Measurements from ENCODE around the gene ZFAND2A. TPM values are rescaled to one million over a fixed set of nuclear protein-coding genes. Genes with fewer than 3 reads are reported as not detected.
"Not testable (repeated sequence)": the region's sequence is repeated elsewhere in the genome, so short reads cannot be mapped to it uniquely, and the experiment has no call there.

ZFAND2A gene
- polyA plus RNA-seq, 1 donor: 13.1 TPM

DNA sequence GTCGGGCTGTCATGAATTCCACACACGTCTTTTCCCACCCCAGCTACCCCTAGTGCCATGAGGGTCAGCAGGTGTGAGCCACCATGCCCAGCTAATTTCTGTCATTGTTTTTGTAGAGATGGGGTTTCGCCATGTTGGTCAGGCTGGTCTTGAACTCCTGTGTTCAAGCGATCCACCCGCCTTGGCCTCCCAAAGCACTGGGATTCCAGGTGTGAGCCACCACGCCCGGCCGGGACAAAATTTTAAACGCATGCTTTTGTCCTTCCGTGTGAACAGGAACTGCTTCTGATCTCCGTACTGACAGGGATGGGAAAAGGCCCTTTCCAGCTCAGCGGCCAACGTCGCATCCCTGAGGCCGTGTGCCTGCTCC, 15.6 kb upstream of the ZFAND2A start:
- no peak for DNase-seq (ENCODE audit: low read depth)

GRCh38 chr7:1174881-1175596, 15.0 kb upstream of the ZFAND2A start:
- no peak for DNase-seq (ENCODE audit: low read depth)

DNA sequence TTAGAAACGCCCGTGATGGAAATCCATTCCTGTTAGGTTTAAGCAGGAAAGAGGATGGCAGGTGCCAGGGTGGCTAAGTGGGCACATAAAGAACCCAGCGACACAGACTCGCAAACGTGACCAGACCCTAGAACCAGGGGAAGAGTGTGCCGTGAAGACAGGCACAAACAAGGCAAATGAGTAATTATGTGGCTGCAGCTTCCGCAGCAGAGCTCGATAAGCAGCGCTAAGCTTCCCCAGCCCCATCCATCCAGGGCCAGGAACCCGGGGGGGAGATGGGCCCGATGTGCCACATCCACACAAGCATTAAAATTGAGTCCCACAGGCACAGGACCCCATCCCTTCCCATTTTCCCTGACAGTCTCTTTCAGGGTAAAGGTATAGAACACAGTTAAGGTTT, 14.0 kb upstream of the ZFAND2A start:
- DNase-seq (ENCODE audit: low read depth): no peak

DNA sequence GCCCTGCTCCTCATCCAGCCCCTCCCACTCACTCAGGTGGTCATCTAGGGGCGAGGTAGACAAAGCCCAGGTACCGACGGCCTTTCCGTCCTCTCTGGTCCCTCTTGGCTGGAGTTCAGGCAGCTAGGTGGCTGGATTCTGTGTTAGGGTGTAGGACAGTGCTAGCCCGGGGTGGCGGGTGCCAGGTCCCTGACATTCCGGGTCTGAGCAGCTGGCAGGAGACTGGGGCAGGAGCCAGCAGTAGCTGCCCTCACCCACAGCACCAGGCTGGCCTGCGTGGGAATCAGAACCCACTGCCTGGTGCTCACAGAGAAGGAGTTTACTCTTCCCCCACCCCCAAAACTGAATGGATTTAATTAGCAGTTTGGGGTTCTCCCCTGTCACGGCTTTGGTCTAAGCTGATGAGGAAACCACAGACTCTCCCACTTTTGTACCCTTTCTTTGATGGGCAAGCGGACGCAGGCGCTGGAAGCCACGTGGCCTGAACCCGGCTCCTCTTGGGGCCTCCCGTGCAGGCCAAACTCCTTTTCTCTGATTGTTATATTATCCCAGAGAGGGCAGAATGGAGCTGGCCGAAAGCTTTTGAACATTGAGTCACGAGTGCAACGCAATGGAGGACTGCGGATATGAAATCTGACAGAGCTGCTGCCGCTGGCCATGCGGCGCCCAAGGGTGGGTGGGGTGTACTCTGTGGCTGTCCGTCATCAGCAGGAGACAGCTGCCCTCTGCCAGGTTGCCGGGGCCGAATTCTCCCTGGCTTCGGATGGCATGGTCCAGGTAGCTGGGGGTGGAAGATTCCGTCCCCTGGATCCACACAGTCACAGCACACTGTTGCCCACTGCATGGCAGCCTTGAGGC, 12.9 kb upstream of the ZFAND2A start:
- DNase-seq (ENCODE audit: low read depth): no peak

DNA sequence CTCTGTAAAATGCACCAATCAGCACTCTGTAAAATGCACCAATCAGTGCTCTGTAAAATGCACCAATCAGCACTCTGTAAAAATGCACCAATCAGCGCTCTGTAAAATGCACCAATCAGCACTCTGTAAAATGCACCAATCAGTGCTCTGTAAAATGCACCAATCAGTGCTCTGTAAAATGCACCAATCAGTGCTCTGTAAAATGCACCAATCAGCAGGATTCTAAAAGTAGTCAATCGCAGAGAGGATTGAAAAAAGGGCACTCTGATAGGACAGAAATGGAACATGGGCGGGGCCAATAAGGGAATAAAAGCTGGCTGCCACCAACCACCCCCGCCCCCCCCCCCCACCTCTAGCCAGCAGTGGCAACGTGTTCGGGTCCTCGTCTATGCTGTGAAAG, 11.5 kb upstream of the ZFAND2A start:
- DNase-seq (ENCODE audit: low read depth): not testable (repeated sequence)

DNA sequence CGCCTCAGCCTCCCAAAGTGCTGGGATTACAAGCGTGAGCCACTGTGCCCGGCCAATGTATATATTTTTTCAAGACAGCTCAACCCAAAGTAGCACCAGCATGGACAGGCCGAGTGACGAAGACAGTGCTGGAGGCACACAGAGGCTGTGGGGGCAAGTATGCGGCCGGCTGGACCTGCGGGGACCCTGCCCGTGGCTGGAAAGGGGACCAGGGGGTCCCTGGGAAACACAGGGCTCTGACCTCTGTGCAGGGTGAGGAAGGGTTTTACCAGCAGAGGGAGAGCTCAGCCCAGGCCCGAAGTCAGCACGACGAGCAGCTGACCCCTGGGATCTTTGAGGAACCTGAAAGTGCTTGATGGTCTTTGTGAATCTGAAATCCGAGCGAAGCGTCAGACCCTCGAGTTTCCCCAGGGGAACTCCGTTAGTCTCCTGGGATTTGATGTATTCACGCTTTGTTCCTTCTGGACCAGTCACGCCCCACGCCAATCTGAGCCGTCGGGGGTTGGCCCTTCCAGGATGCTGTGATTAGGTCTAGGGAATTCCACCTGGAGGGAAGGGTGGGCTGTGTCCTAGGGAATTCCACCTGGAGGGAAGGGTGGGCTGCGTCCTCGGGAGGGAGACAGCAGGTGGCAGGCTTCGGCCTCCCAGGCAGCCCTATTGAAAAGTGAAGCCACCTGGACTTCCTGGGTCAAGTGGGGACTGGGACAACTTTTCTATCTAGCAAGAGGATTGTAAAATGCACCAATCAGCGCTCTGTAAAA, 10.9 kb upstream of the ZFAND2A start:
- no peak for DNase-seq (ENCODE audit: low read depth)

DNA sequence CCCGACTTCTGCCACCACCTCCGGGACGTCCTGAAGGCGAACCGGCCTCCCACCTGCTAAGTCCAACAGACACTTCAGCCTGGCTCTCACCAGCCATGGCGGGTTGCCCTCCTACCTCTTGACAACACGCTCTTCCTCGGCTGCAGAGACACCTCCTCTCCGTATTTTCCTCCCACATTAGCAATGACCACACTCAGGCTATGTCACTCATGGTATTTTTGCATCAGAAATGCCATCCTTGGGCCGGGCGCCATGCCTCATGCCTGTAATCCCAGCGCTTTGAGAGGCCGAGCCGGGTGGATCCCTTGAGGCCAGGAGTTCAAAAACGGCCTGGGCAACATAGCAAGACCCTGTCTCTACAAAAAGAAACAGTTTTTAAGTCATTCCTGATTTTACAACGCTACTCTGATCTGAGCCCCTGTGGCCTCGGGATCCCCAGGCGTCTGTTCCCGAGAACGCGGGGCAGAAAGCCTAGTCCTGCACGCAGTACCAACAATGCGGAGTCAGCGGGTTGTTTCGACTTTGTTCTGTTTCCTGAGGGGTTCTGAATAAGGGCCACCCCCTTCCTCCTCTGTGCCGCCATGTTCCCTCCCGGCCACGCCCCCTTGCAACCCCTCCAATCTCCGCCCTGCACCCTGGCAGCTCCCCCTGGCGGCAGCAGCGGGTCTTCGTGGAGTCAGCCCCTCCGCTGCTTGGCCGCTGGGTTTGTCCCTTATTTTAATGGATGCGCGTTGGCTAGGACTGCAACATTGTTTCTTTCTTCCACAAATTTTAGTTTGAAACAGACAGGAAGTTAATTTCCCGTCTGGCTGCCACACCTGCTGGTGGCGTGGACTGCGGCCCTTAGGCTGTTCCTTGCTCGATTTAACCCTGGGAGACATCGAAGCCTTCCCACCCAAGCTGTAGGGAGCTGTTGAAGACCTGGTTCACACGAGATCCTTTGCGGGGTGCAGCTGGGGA, 9.7 kb upstream of the ZFAND2A start:
- no peak for DNase-seq (ENCODE audit: low read depth)

- DNase-seq (ENCODE audit: low read depth): no peak
Observed at GRCh38 chr7:1168422-1168821, 8.4 kb upstream of the ZFAND2A start.

DNA sequence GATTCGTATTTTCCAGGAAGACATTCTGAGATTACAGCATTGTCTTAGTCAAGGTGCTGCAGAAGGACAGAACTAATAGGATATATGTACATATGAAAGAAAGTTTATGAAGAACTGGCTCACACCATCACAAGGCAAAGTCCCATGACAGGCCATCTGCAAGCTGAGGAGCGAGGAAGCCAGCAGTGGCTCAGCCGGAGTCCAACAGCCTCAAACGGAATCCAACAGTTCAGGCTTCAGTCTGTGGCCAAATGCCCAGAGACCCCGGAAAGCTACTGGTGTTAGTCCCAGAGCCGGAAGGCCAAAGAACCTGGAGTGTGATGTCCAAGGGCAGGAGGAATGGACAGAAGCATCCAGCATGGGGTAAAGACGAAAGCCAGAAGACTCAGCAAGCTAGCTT, 4.4 kb upstream of the ZFAND2A start:
- no peak for DNase-seq (ENCODE audit: low read depth)

GRCh38 chr7:1163121-1163520, 3.1 kb upstream of the ZFAND2A start:
- DNase-seq (ENCODE audit: low read depth): no peak

DNA sequence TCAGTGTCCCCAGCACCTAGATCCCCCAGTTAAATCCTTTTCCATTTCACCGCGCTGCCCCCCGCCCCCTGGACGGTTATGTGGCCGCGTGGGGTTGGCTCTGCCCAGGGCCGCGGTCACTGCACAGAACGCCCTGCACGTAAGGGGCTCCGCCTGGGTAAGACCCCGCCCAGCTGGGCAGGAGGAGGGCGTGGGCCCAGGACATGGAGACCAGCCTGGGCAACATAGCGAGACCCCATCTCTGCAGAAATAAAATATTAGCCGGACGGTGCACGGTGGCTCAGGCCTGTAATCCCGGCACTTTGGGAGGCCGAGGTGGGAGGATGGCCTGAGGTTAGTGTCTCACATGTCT, 650 bp upstream of the ZFAND2A start:
- DNase-seq (ENCODE audit: low read depth): no peak

DNA sequence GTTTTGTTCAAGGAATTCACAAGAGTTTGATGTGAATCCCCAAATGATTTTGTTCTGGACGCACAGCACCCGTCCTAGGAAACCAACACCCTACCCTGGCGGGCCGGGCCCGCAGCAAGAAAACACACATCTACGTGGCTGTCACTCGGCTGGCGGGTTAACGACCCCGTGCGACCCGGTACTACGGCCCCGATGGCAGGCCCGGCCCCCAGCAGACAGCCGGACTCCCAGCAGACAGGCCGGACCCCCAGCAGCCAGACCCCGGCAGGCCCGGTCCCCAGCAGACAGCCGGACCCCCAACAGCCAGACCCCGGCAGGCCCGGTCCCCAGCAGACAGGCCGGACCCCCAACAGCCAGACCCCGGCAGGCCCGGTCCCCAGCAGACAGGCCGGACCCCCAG, 765 bp downstream of the ZFAND2A start:
- not testable (repeated sequence) for DNase-seq (ENCODE audit: low read depth)

GRCh38 chr7:1158203-1159126, 1.5 kb downstream of the ZFAND2A start:
- no peak for DNase-seq (ENCODE audit: low read depth)

- no peak for DNase-seq (ENCODE audit: low read depth)
Observed at GRCh38 chr7:1156782-1157535, 3.0 kb downstream of the ZFAND2A start.

GRCh38 chr7:1155818-1156781, 3.9 kb downstream of the ZFAND2A start:
- DNase-seq (ENCODE audit: low read depth): not testable (repeated sequence)

GRCh38 chr7:1154172-1154739, 5.7 kb downstream of the ZFAND2A start:
- no peak for DNase-seq (ENCODE audit: low read depth)

GRCh38 chr7:1152492-1152891, 7.5 kb downstream of the ZFAND2A start:
- no peak for DNase-seq (ENCODE audit: low read depth)

Measured in forelimb muscle (tissue), 1 donor.